DMS114 treated with DMSO at 0.1 percent for 48 hours (cell line): Measurements from ENCODE around the gene FKBP8.

Experiments
- DNase-seq: peaks from one replicate; lab custom pipeline; 2025; ENCODE audit not compliant: unreplicated experiment; lab: John Stamatoyannopoulos, UW

Gene FKBP8

DNA sequence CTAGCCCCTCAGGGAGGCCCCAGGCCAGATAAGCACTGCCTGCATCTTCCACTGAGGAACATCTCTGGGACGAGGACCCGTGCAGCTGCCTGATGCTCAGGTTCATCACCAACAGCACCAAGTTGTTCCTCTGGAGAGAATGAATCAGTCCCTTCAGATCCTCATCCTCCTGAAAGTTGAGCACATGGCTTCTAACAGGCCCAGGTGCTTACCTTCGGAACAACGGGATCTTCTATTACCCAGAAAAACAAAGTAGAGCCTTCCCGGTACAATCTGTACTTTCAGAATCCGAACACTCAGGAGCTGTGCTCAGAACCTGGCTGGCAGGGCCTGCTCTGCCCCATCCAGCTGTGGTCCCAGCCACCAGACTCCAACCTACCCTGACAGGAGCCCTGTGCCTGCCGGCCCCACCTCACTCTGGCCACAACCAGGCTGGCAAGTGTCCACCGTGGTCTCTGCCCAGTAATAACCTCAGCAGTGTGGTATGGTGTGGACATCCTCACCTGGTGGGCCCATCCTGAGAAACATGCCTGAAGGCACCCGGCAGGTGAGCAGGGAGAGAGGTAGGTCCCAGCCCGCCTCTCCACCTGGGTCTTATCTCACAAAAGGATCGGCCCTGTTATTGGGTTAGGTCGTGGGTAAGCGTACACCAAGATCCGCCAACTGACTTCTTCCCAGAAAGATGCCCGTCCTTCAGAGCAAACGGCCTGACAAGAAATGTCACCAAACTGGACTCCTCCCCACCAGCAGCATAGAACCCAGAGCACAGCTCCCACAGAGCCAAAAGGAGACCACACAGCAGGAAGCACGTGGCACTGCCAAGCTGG, 55.6 kb downstream of the FKBP8 start:
- no peak for DNase-seq

DNA sequence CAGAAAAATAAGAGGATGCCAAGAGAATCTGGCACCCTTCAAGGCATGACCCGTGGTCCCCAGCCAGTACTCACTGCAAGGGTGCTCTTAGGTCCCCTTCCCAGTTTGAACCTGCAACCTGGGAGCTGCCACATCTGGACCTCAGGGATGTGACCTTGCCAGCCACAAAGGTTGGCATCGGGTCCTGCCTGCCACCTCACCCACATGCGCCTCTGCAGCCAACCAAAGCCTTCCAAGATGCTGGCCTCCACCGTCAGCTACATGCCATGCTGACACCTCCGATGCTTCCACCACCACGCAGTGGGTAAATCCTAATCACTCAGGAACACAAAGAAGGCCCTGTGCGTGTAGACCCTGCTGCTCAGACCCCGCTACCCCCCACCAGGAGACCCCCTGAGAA, 56.6 kb downstream of the FKBP8 start:
- no peak for DNase-seq

- DNase-seq = no peak
Measured at GRCh38 chr19:18484992-18485391, 58.4 kb downstream of the FKBP8 start.

GRCh38 chr19:18483119-18483890, 60.1 kb downstream of the FKBP8 start:
- DNase-seq = no peak
